Esophagus muscularis mucosa (tissue), 4 donors: ENCODE data around the gene PYGM.

Source experiments
- CTCF ChIP-seq, 3 experiments: fragments of 200-600 bp in 2 of 3; fragments of 450-650 bp in 1 of 3; sonication (generic) in 2 of 3; IDR thresholded peaks; one replicate each; pipeline ENCODE4 v1.5.1; 2017 to 2019; ENCODE audit warnings: antibody characterized with exemption in 3 of 3, mild to moderate bottlenecking in 2 of 3, moderate library complexity in 1 of 3
- EP300 ChIP-seq: sonication (generic); formaldehyde crosslinking; IDR thresholded peaks from one replicate; pipeline ENCODE4 v1.6.1; 2017; ENCODE audit warnings: antibody characterized with exemption
- POLR2A ChIP-seq: fragments of 450-650 bp; IDR thresholded peaks from one replicate; pipeline ENCODE4 v1.6.1; 2017; ENCODE audit warnings: antibody characterized with exemption, moderate library complexity, mild to moderate bottlenecking, low read depth
- POLR2AphosphoS5 ChIP-seq, 2 donors: sonication (generic); formaldehyde crosslinking; IDR thresholded peaks; one replicate each; pipeline ENCODE4 v1.6.1; 2017; ENCODE audit warnings: antibody characterized with exemption in 2 of 2

- TF ChIP-seq CTCF (IDR thresholded peaks at IDR 0.05), result no peak
- no peak for TF ChIP-seq POLR2A
- no peak for TF ChIP-seq POLR2AphosphoS5 (IDR thresholded peaks at IDR 0.05)
- TF ChIP-seq EP300, result no peak
These were observed 17.5 kb downstream of the PYGM start for GRCh38 chr11:64742087-64742888.
